ENCODE data around the gene TRAPPC2B.
A peak's percentile ranks its signal among the peaks of the same experiment; 100 is the strongest.

TRAPPC2B gene

DNA sequence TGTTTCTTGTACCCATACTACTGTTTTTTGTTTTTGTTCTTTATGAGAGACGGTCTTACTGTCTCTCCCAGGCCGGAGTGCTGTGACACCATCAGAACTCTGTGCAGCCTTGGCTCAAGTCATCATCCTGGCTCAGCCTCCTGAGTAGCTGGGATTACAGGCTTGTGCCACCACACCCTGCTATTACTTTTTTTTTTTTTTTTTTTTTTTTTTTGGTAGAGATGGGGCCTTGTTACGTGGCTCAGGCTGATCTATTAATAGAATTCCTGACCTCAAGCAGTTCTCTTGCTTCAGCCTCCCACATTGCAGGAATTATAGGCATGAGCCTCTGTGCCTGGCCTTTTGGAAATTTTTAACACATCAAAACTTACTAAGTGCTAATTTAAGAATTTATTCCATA is 15.2 kb upstream of the TRAPPC2B start (continued):
- TF ChIP-seq ZNF777 (tag by site-specific recombination; IDR thresholded peaks at IDR 0.05; ENCODE audit: borderline replicate concordance) = no peak

DNA sequence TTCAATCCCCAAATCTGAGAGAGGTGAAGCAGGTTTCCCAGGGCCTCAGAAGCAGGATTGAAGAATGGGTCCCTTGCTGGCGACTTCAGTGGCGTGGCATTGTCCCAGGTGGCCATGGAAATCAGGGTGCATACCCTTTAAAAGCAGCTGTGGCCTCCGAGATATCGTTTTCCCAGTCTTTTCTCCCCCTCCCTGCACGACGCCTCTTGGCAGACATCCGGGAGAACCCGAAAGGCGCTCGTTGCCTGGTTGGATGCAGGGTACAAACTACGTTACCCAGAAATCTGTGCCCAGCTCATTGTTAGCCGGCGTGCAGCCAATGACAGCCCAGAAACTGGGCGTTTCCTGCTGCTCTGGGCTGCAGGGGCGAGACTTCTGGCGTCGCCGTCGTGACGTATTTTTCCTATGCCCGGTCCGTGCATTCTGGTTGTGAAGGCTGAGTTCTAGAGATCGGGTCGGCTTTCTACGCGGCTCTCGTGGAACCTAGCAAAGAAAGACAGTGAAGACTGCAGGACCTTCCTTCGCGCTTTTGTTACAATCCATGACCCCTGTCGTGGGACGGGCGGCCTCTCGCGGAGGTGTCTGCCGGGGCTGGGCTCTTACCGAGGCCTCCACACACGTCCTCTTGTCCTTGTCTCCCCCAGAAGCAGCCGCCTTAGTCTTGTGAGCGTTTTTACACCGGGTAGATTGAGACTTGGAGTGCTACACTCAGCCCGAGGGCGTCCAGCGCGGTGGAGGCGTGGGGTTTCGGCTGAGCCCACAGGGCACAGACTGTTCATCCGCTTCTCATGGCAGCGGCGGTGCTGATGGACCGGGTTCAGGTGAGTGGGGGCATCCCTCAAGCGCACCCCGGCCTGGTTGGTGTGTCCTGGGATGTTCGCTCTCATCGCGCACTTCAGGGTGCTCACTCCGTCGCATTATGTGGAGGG is 12.2 kb upstream of the TRAPPC2B start, which contains the start of gene ZNF304:
TSS of gene ZNF304 (plus strand) at position 395 of the 929 bp plus-strand sequence. CDS start at position 789, 394 bp downstream.
- ChIA-PET POLR2A (interaction anchor here (0.5 to 1.6 kb wide), 13 partner anchors 10 to 160 kb away, joined by 3 to 29 read pairs (median 3); partner anchors contain the start of genes TRAPPC2B, ZNF264, ZNF547 and ZNF548), CTCF (interaction anchor here (0.6 kb wide), 2 partner anchors 12 to 14 kb away, joined by 3 read pairs; no protein-coding TSS in a partner anchor)
- peak within 1 kb of the TSS; percentile 34 for H3K27ac ChIP-seq (ENCODE audit: extremely low read depth, low read depth, low read length)
- H3K4me3 ChIP-seq (ENCODE audit: low read depth, low read length) = peak within 1 kb of the TSS; percentile 81
- peaks cover 6% of the 10 kb centered on the region; the same call in 1 of the 2 replicates for H3K4me1 ChIP-seq (ENCODE audit: control insufficient read depth, insufficient read depth, low read length)
- H3K36me3 ChIP-seq (ENCODE audit: control insufficient read depth in 2 of 2, insufficient read depth in 1 of 2, low read length in 2 of 2) = peaks cover 31 to 34% of the 10 kb centered on the region in 2 experiments
- no peaks in the 10 kb centered on the region for H3K9me3 ChIP-seq (ENCODE audit: control insufficient read depth, insufficient read depth, low read depth, low read length)
- TF ChIP-seq ZNF548 (tag by site-specific recombination; IDR thresholded peaks at IDR 0.05) = no peak
- TF ChIP-seq ZNF792 (tag by site-specific recombination; IDR thresholded peaks at IDR 0.05) = no peak
- TF ChIP-seq, protein P1, sequence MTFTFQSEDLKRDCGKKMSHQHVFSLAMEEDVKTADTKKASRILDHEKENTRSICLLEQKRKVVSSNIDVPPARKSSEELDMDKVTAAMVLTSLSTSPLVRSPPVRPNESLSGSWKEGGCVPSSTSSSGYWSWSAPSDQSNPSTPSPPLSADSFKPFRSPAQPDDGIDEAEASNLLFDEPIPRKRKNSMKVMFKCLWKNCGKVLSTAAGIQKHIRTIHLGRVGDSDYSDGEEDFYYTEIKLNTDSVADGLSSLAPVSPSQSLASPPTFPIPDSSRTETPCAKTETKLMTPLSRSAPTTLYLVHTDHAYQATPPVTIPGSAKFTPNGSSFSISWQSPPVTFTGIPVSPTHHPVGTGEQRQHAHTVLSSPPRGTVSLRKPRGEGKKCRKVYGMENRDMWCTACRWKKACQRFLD (tag by site-specific recombination; IDR thresholded peaks at IDR 0.05) = no peak
- TF ChIP-seq ZNF292 (tag by site-specific recombination; IDR thresholded peaks at IDR 0.05; ENCODE audit: borderline replicate concordance, low read depth) = no peak
- no peak for TF ChIP-seq ZNF302 (tag by site-specific recombination; IDR thresholded peaks at IDR 0.05; ENCODE audit: low read depth)
- TF ChIP-seq ZNF510 (tag by site-specific recombination; IDR thresholded peaks at IDR 0.05; ENCODE audit: insufficient replicate concordance) = no peak
- no peak for TF ChIP-seq ZNF121 (tag by site-specific recombination; IDR thresholded peaks at IDR 0.05)
- TF ChIP-seq ZNF747 (tag by site-specific recombination; IDR thresholded peaks at IDR 0.05) = no peak
- peak; percentile 92 for TF ChIP-seq ZBTB17 (tag by site-specific recombination; IDR thresholded peaks at IDR 0.05)
- TF ChIP-seq BCL11A (tag by site-specific recombination; IDR thresholded peaks at IDR 0.05; ENCODE audit: low read depth) = no peak
- no peak for TF ChIP-seq GLI4 (tag by site-specific recombination; IDR thresholded peaks at IDR 0.05)
- no peak for TF ChIP-seq ZSCAN23 (tag by site-specific recombination; IDR thresholded peaks at IDR 0.05)
- TF ChIP-seq, protein P2, sequence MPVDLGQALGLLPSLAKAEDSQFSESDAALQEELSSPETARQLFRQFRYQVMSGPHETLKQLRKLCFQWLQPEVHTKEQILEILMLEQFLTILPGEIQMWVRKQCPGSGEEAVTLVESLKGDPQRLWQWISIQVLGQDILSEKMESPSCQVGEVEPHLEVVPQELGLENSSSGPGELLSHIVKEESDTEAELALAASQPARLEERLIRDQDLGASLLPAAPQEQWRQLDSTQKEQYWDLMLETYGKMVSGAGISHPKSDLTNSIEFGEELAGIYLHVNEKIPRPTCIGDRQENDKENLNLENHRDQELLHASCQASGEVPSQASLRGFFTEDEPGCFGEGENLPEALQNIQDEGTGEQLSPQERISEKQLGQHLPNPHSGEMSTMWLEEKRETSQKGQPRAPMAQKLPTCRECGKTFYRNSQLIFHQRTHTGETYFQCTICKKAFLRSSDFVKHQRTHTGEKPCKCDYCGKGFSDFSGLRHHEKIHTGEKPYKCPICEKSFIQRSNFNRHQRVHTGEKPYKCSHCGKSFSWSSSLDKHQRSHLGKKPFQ (tag by site-specific recombination; IDR thresholded peaks at IDR 0.05) = no peak
- TF ChIP-seq ZNF140 (tag by site-specific recombination; IDR thresholded peaks at IDR 0.05) = no peak
- peak; percentile 42; the same call in 1 of the 2 replicates for TF ChIP-seq HOXD13 (CRISPR knock-in tag; IDR thresholded peaks at IDR 0.05; ENCODE audit: borderline replicate concordance)
- TF ChIP-seq ZNF76 (tag by site-specific recombination; IDR thresholded peaks at IDR 0.05; ENCODE audit: borderline replicate concordance, low read depth) = peak; percentile 88
- no peak for TF ChIP-seq ZNF623 (tag by site-specific recombination; IDR thresholded peaks at IDR 0.05)
- TF ChIP-seq, protein P3, sequence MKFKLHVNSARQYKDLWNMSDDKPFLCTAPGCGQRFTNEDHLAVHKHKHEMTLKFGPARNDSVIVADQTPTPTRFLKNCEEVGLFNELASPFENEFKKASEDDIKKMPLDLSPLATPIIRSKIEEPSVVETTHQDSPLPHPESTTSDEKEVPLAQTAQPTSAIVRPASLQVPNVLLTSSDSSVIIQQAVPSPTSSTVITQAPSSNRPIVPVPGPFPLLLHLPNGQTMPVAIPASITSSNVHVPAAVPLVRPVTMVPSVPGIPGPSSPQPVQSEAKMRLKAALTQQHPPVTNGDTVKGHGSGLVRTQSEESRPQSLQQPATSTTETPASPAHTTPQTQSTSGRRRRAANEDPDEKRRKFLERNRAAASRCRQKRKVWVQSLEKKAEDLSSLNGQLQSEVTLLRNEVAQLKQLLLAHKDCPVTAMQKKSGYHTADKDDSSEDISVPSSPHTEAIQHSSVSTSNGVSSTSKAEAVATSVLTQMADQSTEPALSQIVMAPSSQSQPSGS (tag by site-specific recombination; IDR thresholded peaks at IDR 0.05; ENCODE audit: low read depth) = no peak
- TF ChIP-seq ZNF19 (tag by site-specific recombination; IDR thresholded peaks at IDR 0.05; ENCODE audit: low read depth) = no peak
- TF ChIP-seq, protein P4, sequence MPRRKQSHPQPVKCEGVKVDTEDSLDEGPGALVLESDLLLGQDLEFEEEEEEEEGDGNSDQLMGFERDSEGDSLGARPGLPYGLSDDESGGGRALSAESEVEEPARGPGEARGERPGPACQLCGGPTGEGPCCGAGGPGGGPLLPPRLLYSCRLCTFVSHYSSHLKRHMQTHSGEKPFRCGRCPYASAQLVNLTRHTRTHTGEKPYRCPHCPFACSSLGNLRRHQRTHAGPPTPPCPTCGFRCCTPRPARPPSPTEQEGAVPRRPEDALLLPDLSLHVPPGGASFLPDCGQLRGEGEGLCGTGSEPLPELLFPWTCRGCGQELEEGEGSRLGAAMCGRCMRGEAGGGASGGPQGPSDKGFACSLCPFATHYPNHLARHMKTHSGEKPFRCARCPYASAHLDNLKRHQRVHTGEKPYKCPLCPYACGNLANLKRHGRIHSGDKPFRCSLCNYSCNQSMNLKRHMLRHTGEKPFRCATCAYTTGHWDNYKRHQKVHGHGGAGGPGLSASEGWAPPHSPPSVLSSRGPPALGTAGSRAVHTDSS (tag by site-specific recombination; IDR thresholded peaks at IDR 0.05) = no peak
- TF ChIP-seq ZFHX2 (tag by site-specific recombination; conservative IDR thresholded peaks at IDR 0.05) = no peak
- TF ChIP-seq OSR2 (tag by site-specific recombination; IDR thresholded peaks at IDR 0.05) = no peak
- TF ChIP-seq, protein P5, sequence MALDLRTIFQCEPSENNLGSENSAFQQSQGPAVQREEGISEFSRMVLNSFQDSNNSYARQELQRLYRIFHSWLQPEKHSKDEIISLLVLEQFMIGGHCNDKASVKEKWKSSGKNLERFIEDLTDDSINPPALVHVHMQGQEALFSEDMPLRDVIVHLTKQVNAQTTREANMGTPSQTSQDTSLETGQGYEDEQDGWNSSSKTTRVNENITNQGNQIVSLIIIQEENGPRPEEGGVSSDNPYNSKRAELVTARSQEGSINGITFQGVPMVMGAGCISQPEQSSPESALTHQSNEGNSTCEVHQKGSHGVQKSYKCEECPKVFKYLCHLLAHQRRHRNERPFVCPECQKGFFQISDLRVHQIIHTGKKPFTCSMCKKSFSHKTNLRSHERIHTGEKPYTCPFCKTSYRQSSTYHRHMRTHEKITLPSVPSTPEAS (tag by site-specific recombination; IDR thresholded peaks at IDR 0.05) = no peak
- peak; percentile 89 for TF ChIP-seq ZBTB21 (tag by site-specific recombination; IDR thresholded peaks at IDR 0.05)
- peak; percentile 89 for TF ChIP-seq ZBTB8A (tag by site-specific recombination; IDR thresholded peaks at IDR 0.05)
- peak; percentile 60 for TF ChIP-seq ZNF335 (tag by site-specific recombination; conservative IDR thresholded peaks at IDR 0.05)
- TF ChIP-seq ZNF174 (tag by site-specific recombination; IDR thresholded peaks at IDR 0.05) = no peak
- no peak for TF ChIP-seq ZNF660 (tag by site-specific recombination; IDR thresholded peaks at IDR 0.05)
